Stimulated activated memory B cell treated with anti-CD40 and anti-IgM and Interleukin-4, amounts not matched to agents 10 μg/mL and 1 μg/mL and 100 μg/mL, for 72 hours (primary cell): Measurements from ENCODE around the gene FREM3.
"Not testable (repeated sequence)": the region's sequence is repeated elsewhere in the genome, so short reads cannot be mapped to it uniquely, and the experiment has no call there.

Source experiments
- ATAC-seq: fragments of 150-1000 bp; cut with Tn5 transposase; 2 replicates; pipeline ENCODE4 v1.10.0; 2021
- H3K27ac Mint-ChIP-seq: one replicate; pipeline ENCODE4 v1.8.0; 2022; ENCODE audit warnings: mild to moderate bottlenecking, mixed read lengths
- H3K27me3 Mint-ChIP-seq: one replicate; pipeline ENCODE4 v1.8.0; 2022; ENCODE audit warnings: mixed read lengths
- H3K36me3 Mint-ChIP-seq: one replicate; pipeline ENCODE4 v1.8.0; 2022; ENCODE audit warnings: mixed read lengths
- H3K4me1 Mint-ChIP-seq: one replicate; pipeline ENCODE4 v1.8.0; 2022; ENCODE audit warnings: mixed read lengths
- H3K4me3 Mint-ChIP-seq: one replicate; pipeline ENCODE4 v1.8.0; 2022; ENCODE audit warnings: mild to moderate bottlenecking, moderate library complexity, mixed read lengths
- H3K9me3 Mint-ChIP-seq: one replicate; pipeline ENCODE4 v1.8.0; 2022; ENCODE audit warnings: mixed read lengths

The FREM3 gene

GRCh38 chr4:143700416-143701352 lies at the start of gene FREM3:
Gene FREM3, minus strand, starts transcription at chr4:143700675. Its CDS starts 0 bp downstream, at chr4:143700675.
- Mint-ChIP-seq H3K36me3 (no peaks in the 10 kb centered on the region), H3K27me3 (peaks cover 53% of the 10 kb centered on the region), H3K4me3 (peak within 1 kb of the TSS; percentile 56), H3K27ac (no peak within 1 kb of the TSS), H3K4me1 (peaks cover 16% of the 10 kb centered on the region), H3K9me3 (no peaks in the 10 kb centered on the region)
- no peak for ATAC-seq

- no peak for ATAC-seq
- no peak overlapping the region for H3K27ac Mint-ChIP-seq
Observed at GRCh38 chr4:143745874-143746273, 45.4 kb upstream of the FREM3 start.

GRCh38 chr4:143743591-143743990 lies 43.1 kb upstream of the FREM3 start:
- Mint-ChIP-seq H3K27me3 (no peaks in the 10 kb centered on the region), H3K27ac (no peak overlapping the region), H3K36me3 (no peaks in the 10 kb centered on the region), H3K9me3 (no peaks in the 10 kb centered on the region), H3K4me3 (no peak overlapping the region), H3K4me1 (no peaks in the 10 kb centered on the region)
- ATAC-seq, result no peak

More at GRCh38 chr4:143745874-143746273, 45.4 kb upstream of the FREM3 start:
- H3K27me3 Mint-ChIP-seq, result no peaks in the 10 kb centered on the region
- H3K4me1 Mint-ChIP-seq, result no peaks in the 10 kb centered on the region
- H3K36me3 Mint-ChIP-seq, result no peaks in the 10 kb centered on the region
- no peaks in the 10 kb centered on the region for H3K9me3 Mint-ChIP-seq
- no peak overlapping the region for H3K4me3 Mint-ChIP-seq

- H3K27ac Mint-ChIP-seq, result no peak overlapping the region
- H3K27me3 Mint-ChIP-seq, result no peaks in the 10 kb centered on the region
- H3K36me3 Mint-ChIP-seq, result no peaks in the 10 kb centered on the region
- H3K4me3 Mint-ChIP-seq, result no peak overlapping the region
- ATAC-seq, result no peak
- H3K9me3 Mint-ChIP-seq, result no peaks in the 10 kb centered on the region
- H3K4me1 Mint-ChIP-seq, result no peaks in the 10 kb centered on the region
Observed at GRCh38 chr4:143742834-143743233, 42.4 kb upstream of the FREM3 start.

DNA sequence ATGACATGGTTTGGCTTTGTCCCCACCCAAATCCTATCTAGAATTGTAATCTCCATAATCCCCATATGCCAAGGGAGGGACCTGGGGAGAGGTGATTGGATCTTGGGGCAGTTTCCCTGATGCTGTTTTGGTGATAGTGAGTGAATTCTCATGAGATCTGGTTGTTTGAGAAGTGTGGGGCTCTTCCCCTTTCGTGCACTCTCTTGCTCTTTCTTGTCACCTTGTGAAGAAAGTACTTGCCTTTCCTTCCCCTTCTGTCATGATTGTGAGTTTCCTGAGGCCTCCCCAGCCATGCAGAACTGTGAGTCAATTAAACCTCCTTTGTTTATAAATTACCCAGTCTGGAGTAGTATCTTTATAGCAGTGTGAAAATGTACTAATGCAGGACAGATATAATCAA lies 36.4 kb upstream of the FREM3 start:
- H3K36me3 Mint-ChIP-seq, result no peaks in the 10 kb centered on the region
- ATAC-seq, result no peak
- H3K27ac Mint-ChIP-seq, result no peak overlapping the region
- no peaks in the 10 kb centered on the region for H3K4me1 Mint-ChIP-seq
- H3K4me3 Mint-ChIP-seq, result no peak overlapping the region
- H3K9me3 Mint-ChIP-seq, result no peaks in the 10 kb centered on the region
- H3K27me3 Mint-ChIP-seq, result no peaks in the 10 kb centered on the region

- not testable (repeated sequence) for H3K36me3 Mint-ChIP-seq, H3K9me3 Mint-ChIP-seq, H3K4me1 Mint-ChIP-seq, H3K4me3 Mint-ChIP-seq, H3K27me3 Mint-ChIP-seq, ATAC-seq, H3K27ac Mint-ChIP-seq
Observed at GRCh38 chr4:143736061-143736460, 35.6 kb upstream of the FREM3 start.

DNA sequence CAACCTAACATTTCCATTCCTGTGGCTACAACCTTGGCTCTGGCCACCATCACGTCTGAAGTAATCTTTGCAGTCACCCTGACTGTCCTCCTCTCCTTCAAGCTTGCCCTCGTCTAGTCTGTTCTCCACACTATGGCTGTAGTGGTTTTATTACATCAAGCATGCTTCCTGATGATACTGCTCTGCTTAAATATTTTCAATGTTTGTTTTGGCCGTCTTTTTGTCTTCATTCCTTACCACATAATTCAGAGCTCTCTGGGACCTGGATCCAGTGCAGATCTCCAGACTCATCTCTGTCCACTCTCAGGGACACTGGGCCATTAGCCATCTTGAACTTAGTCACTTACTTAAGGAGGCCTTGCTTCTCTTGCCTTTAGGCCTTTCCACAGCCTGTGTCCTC lies 27.7 kb upstream of the FREM3 start:
- no peak overlapping the region for H3K27ac Mint-ChIP-seq
- no peaks in the 10 kb centered on the region for H3K9me3 Mint-ChIP-seq
- H3K36me3 Mint-ChIP-seq, result no peaks in the 10 kb centered on the region
- no peak overlapping the region for H3K4me3 Mint-ChIP-seq
- no peaks in the 10 kb centered on the region for H3K27me3 Mint-ChIP-seq
- no peaks in the 10 kb centered on the region for H3K4me1 Mint-ChIP-seq
- ATAC-seq, result no peak

- Mint-ChIP-seq H3K4me3 (no peak overlapping the region), H3K9me3 (peaks cover 2% of the 10 kb centered on the region), H3K36me3 (no peaks in the 10 kb centered on the region), H3K4me1 (no peaks in the 10 kb centered on the region), H3K27me3 (no peaks in the 10 kb centered on the region), H3K27ac (no peak overlapping the region)
- no peak for ATAC-seq
Observed at GRCh38 chr4:143726714-143727113, 26.2 kb upstream of the FREM3 start.

DNA sequence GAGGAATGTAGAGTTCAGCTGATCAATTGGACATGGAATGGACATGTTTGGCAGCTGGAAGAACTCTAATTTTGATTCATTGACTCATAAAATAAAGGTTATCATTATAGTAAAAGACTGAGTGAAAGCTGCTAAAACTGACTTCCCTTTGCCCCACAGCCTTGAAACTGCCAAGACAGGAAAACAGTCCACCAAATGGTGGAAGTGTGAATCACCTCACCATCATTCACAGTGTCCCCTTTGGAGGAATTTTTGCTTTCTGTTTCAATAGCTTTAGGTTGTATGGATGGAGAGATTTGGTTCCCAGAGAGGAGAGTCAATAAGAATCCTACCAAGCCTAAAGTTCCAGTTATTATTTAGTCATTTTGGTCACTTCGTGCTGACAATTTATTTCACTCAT lies 20.8 kb upstream of the FREM3 start:
- peaks cover 2% of the 10 kb centered on the region for H3K9me3 Mint-ChIP-seq
- no peak overlapping the region for H3K27ac Mint-ChIP-seq
- no peaks in the 10 kb centered on the region for H3K36me3 Mint-ChIP-seq
- no peak overlapping the region for H3K4me3 Mint-ChIP-seq
- H3K4me1 Mint-ChIP-seq, result no peaks in the 10 kb centered on the region
- no peaks in the 10 kb centered on the region for H3K27me3 Mint-ChIP-seq
- no peak for ATAC-seq

DNA sequence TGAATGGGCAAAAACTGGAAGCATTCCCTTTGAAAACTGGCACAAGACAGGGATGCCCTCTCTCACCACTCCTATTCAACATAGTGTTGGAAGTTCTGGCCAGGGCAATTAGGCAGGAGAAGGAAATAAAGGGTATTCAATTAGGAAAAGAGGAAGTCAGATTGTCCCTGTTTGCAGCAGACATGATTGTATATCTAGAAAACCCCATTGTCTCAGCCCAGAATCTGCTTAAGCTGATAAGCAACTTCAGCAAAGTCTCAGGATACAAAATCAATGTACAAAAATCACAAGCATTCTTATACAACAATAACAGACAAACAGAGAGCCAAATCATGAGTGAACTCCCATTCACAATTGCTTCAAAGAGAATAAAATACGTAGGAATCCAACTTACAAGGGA lies 18.3 kb upstream of the FREM3 start:
- H3K4me1 Mint-ChIP-seq, H3K36me3 Mint-ChIP-seq, ATAC-seq, H3K9me3 Mint-ChIP-seq, H3K27ac Mint-ChIP-seq, H3K4me3 Mint-ChIP-seq, H3K27me3 Mint-ChIP-seq: not testable (repeated sequence)

- no peak for ATAC-seq
- H3K9me3 Mint-ChIP-seq, result no peaks in the 10 kb centered on the region
- H3K4me3 Mint-ChIP-seq, result no peak overlapping the region
- no peaks in the 10 kb centered on the region for H3K27me3 Mint-ChIP-seq
- H3K27ac Mint-ChIP-seq, result no peak overlapping the region
- H3K36me3 Mint-ChIP-seq, result no peaks in the 10 kb centered on the region
- H3K4me1 Mint-ChIP-seq, result no peaks in the 10 kb centered on the region
Observed at GRCh38 chr4:143713955-143714625, 13.6 kb upstream of the FREM3 start.

- no peaks in the 10 kb centered on the region for H3K27me3 Mint-ChIP-seq
- no peak overlapping the region for H3K4me3 Mint-ChIP-seq
Observed at GRCh38 chr4:143713553-143713952, 13.1 kb upstream of the FREM3 start.

GRCh38 chr4:143712155-143712550 lies 11.7 kb upstream of the FREM3 start:
- peaks cover 2% of the 10 kb centered on the region for H3K27me3 Mint-ChIP-seq
- no peaks in the 10 kb centered on the region for H3K4me1 Mint-ChIP-seq
- no peak for ATAC-seq
- H3K36me3 Mint-ChIP-seq, result no peaks in the 10 kb centered on the region
- H3K27ac Mint-ChIP-seq, result no peak overlapping the region
- H3K4me3 Mint-ChIP-seq, result no peak overlapping the region
- peaks cover 2% of the 10 kb centered on the region for H3K9me3 Mint-ChIP-seq

More at GRCh38 chr4:143713553-143713952, 13.1 kb upstream of the FREM3 start:
- Mint-ChIP-seq H3K27ac (no peak overlapping the region), H3K4me1 (no peaks in the 10 kb centered on the region), H3K36me3 (no peaks in the 10 kb centered on the region), H3K9me3 (no peaks in the 10 kb centered on the region)
- ATAC-seq, result no peak

DNA sequence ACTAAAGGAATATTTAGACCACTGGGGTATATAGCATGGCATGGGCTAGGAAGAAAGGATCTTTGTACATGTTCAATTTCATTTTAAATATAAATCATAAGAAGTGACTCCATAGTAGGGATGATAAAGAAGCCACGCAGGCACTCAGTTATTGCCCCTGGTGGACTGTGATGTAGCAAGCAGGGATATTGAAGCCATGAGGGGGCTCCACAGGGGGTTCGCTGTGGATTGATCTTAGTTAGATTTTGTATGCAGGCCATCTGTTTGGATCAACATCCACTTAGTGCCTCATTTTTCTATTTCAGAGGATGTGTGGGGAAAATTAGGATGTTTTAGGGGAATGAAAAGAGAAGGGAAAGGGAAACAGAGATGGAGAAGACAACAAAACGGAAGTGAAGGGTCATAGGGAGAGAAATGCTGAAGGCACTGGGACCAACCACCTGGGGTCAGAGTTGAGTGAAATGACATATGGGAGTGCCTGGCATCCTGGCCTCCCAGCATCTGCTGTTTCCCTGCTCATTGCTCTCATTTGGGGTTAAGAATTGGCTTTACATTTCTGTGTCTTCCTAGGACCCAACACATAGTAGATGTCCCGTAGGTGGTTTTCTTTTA lies 11.2 kb upstream of the FREM3 start:
- Mint-ChIP-seq H3K9me3 (peaks cover 5% of the 10 kb centered on the region), H3K4me1 (no peaks in the 10 kb centered on the region), H3K27ac (no peak overlapping the region), H3K36me3 (no peaks in the 10 kb centered on the region), H3K4me3 (no peak overlapping the region), H3K27me3 (peaks cover 7% of the 10 kb centered on the region)
- ATAC-seq, result no peak

GRCh38 chr4:143701365-143701764 lies 890 bp upstream of the FREM3 start:
- no peak for ATAC-seq
- no peaks in the 10 kb centered on the region for H3K9me3 Mint-ChIP-seq
- H3K4me1 Mint-ChIP-seq, result peaks cover 16% of the 10 kb centered on the region
- H3K4me3 Mint-ChIP-seq, result no peak overlapping the region
- H3K36me3 Mint-ChIP-seq, result no peaks in the 10 kb centered on the region
- H3K27ac Mint-ChIP-seq, result no peak overlapping the region
- H3K27me3 Mint-ChIP-seq, result peaks cover 53% of the 10 kb centered on the region
